NCI-H345 (cell line): Measurements from ENCODE around the gene MTA1.

Source experiments
- DNase-seq: peaks from one replicate; lab custom pipeline; 2025; lab: John Stamatoyannopoulos, UW

MTA1 gene

GRCh38 chr14:105445901-105446845 lies 26.5 kb downstream of the MTA1 start:
- DNase-seq, result no peak

- DNase-seq, result no peak
Measured at GRCh38 chr14:105446971-105447370, 27.3 kb downstream of the MTA1 start.

- no peak for DNase-seq
Measured at GRCh38 chr14:105447651-105448640, 28.3 kb downstream of the MTA1 start.

- DNase-seq, result peak; percentile 37
Measured at GRCh38 chr14:105448706-105449111, 29.1 kb downstream of the MTA1 start.

GRCh38 chr14:105449276-105450122 lies 29.9 kb downstream of the MTA1 start:
- no peak for DNase-seq

GRCh38 chr14:105450123-105450505 lies 30.5 kb downstream of the MTA1 start:
- DNase-seq, result no peak

- no peak for DNase-seq
Measured at GRCh38 chr14:105450864-105451720, 31.5 kb downstream of the MTA1 start.

- DNase-seq, result no peak
Measured at GRCh38 chr14:105452963-105453362, 33.3 kb downstream of the MTA1 start.

GRCh38 chr14:105453847-105454246 lies 34.2 kb downstream of the MTA1 start:
- no peak for DNase-seq

GRCh38 chr14:105455086-105455640 lies 35.5 kb downstream of the MTA1 start:
- DNase-seq, result no peak

GRCh38 chr14:105455766-105456660 lies 36.4 kb downstream of the MTA1 start:
- DNase-seq, result no peak

GRCh38 chr14:105456736-105457617 lies 37.4 kb downstream of the MTA1 start:
- no peak for DNase-seq

- no peak for DNase-seq
Measured at GRCh38 chr14:105458010-105458409, 38.4 kb downstream of the MTA1 start.

- no peak for DNase-seq
Measured at GRCh38 chr14:105458571-105458970, 38.9 kb downstream of the MTA1 start.

- DNase-seq, result no peak
Measured at GRCh38 chr14:105460116-105460515, 40.5 kb downstream of the MTA1 start.

- DNase-seq, result no peak
Measured at GRCh38 chr14:105460616-105461015, 41.0 kb downstream of the MTA1 start.

- no peak for DNase-seq
Measured at GRCh38 chr14:105461903-105462302, 42.3 kb downstream of the MTA1 start.

GRCh38 chr14:105464501-105464900 lies 44.9 kb downstream of the MTA1 start:
- no peak for DNase-seq
